Measurements from ENCODE around the gene FLAD1. TPM values are rescaled to one million over a fixed set of nuclear protein-coding genes. Genes with fewer than 3 reads are reported as not detected.

FLAD1 gene
- 10 to 100 TPM; 12.6 to 33.8 (median 20.7) TPM for total RNA-seq

- H3K27ac ChIP-seq = peak within 1 kb of the TSS; percentile 75 to 77
- H3K4me1 ChIP-seq = peaks cover 0 to 7% of the 10 kb centered on the region in 2 donors
- intact Hi-C loops (cut with DNase I; ENCODE audit: low total_unique reads) = no loop called here
- H3K27me3 ChIP-seq = no peaks in the 10 kb centered on the region
- H3K36me3 ChIP-seq = no peaks in the 10 kb centered on the region
- DNase-seq = peak; percentile 93 to 99
- TF ChIP-seq CTCF (IDR thresholded peaks at IDR 0.05) (peak in 1 of 4 experiments; percentile 33), POLR2A (IDR thresholded peaks at IDR 0.05) (peak in 1 of 2 donors; percentile 35)
- peak within 1 kb of the TSS; percentile 62 to 80 for H3K4me3 ChIP-seq
- H3K9me3 ChIP-seq = no peaks in the 10 kb centered on the region
Measured at GRCh38 chr1:154982897-154983648, at the start of gene FLAD1. Gene FLAD1 (plus strand): TSS chr1:154983344. CDS start chr1:154983695, 351 bp downstream.

GRCh38 chr1:154934358-154934948 is 48.7 kb upstream of the FLAD1 start:
- H3K4me1 ChIP-seq = no peaks in the 10 kb centered on the region
- no peaks in the 10 kb centered on the region for H3K27me3 ChIP-seq
- TF ChIP-seq CTCF (IDR thresholded peaks at IDR 0.05) = no peak
- no peaks in the 10 kb centered on the region for H3K36me3 ChIP-seq
- no peak overlapping the region for H3K27ac ChIP-seq
- intact Hi-C loops (cut with DNase I; ENCODE audit: low total_unique reads) = no loop called here
- DNase-seq = no peak
- no peak overlapping the region for H3K4me3 ChIP-seq
- no peaks in the 10 kb centered on the region for H3K9me3 ChIP-seq

GRCh38 chr1:154935749-154936554 is 47.2 kb upstream of the FLAD1 start:
- TF ChIP-seq CTCF (IDR thresholded peaks at IDR 0.05) (no peak), POLR2A (IDR thresholded peaks at IDR 0.05) (no peak)
- H3K27ac ChIP-seq = peak overlapping the region; percentile 93 to 98
- H3K4me1 ChIP-seq = no peaks in the 10 kb centered on the region
- intact Hi-C loops (cut with DNase I; ENCODE audit: low total_unique reads) = no loop called here
- H3K27me3 ChIP-seq = no peaks in the 10 kb centered on the region
- peak overlapping the region; percentile 56 to 59 for H3K4me3 ChIP-seq
- no peaks in the 10 kb centered on the region for H3K9me3 ChIP-seq
- no peak for DNase-seq
- no peaks in the 10 kb centered on the region for H3K36me3 ChIP-seq

- no peaks in the 10 kb centered on the region for H3K4me1 ChIP-seq
- no peaks in the 10 kb centered on the region for H3K27me3 ChIP-seq
- TF ChIP-seq POLR2A (IDR thresholded peaks at IDR 0.05) (peak; percentile 58 to 69), CTCF (IDR thresholded peaks at IDR 0.05) (peak; percentile 29 to 55 (median 46))
- no peaks in the 10 kb centered on the region for H3K9me3 ChIP-seq
- H3K27ac ChIP-seq = peak within 1 kb of the TSS; percentile 93 to 98
- H3K4me3 ChIP-seq = peak within 1 kb of the TSS; percentile 56 to 59
- intact Hi-C loops (cut with DNase I; ENCODE audit: low total_unique reads) = no loop called here
- H3K36me3 ChIP-seq = no peaks in the 10 kb centered on the region
- DNase-seq = peak; percentile 93 to 97
Measured at GRCh38 chr1:154936555-154937084, 46.5 kb upstream of the FLAD1 start, which contains the start of gene PMVK. Gene PMVK (minus strand): TSS chr1:154936719. CDS start chr1:154936685, 34 bp downstream.

Data from uterus (tissue), 4 donors.